H9 (cell line): ENCODE measurements around the gene ENO1. TPM values are rescaled to one million over a fixed set of nuclear protein-coding genes. Genes with fewer than 3 reads are reported as not detected.

ENCODE experiments used
- DNase-seq: peaks from one replicate; pipeline ENCODE4 v3.0.0-alpha.2; 2017
- H2AFZ ChIP-seq: one replicate; pipeline ENCODE4 v1.6.1; 2013; ENCODE audit warnings: mild to moderate bottlenecking, low read length, control low read depth, moderate library complexity
- H2AK5ac ChIP-seq: 2 replicates; pipeline ENCODE4 v1.6.1; 2013; ENCODE audit warnings: low read length, control low read depth, mixed read lengths; ENCODE audit not compliant: insufficient read length
- H2BK120ac ChIP-seq: one replicate; pipeline ENCODE4 v1.6.1; 2013; ENCODE audit warnings: low read depth, mild to moderate bottlenecking, low read length, control low read depth, inconsistent platforms; ENCODE audit not compliant: poor library complexity, severe bottlenecking
- H2BK12ac ChIP-seq: 2 replicates; pipeline ENCODE4 v1.6.1; 2013; ENCODE audit warnings: low read length, control low read depth, mixed read lengths, low read depth; ENCODE audit not compliant: insufficient read length
- H2BK15ac ChIP-seq: 2 replicates; pipeline ENCODE4 v1.6.1; 2013; ENCODE audit warnings: low read depth, low read length, control low read depth
- H2BK20ac ChIP-seq: one replicate; pipeline ENCODE4 v1.6.1; 2013; ENCODE audit warnings: low read depth, mild to moderate bottlenecking, low read length, control low read depth, inconsistent platforms; ENCODE audit not compliant: poor library complexity, severe bottlenecking
- H2BK5ac ChIP-seq: 2 replicates; pipeline ENCODE4 v1.6.1; 2013; ENCODE audit warnings: low read length, control low read depth, mixed read lengths; ENCODE audit not compliant: insufficient read length
- H3K14ac ChIP-seq: 2 replicates; pipeline ENCODE4 v1.6.1; 2013; ENCODE audit warnings: low read length, control low read depth; ENCODE audit not compliant: insufficient read depth
- H3K18ac ChIP-seq: 2 replicates; pipeline ENCODE4 v1.6.1; 2013; ENCODE audit warnings: low read depth, mild to moderate bottlenecking, mixed read lengths, low read length, control low read depth; ENCODE audit not compliant: insufficient read length
- H3K23ac ChIP-seq: 2 replicates; pipeline ENCODE4 v1.6.1; 2013; ENCODE audit warnings: low read length, control low read depth, mixed read lengths, low read depth; ENCODE audit not compliant: insufficient read length
- H3K23me2 ChIP-seq: 2 replicates; pipeline ENCODE4 v1.6.1; 2013; ENCODE audit warnings: low read depth, mild to moderate bottlenecking, mixed read lengths, low read length, control low read depth; ENCODE audit not compliant: insufficient read length, poor library complexity, severe bottlenecking
- H3K27ac ChIP-seq: 2 replicates; pipeline ENCODE4 v1.5.1; 2013; ENCODE audit warnings: low read length, control low read depth, mixed read lengths, low read depth; ENCODE audit not compliant: insufficient read length
- H3K27me3 ChIP-seq: 2 replicates; pipeline ENCODE4 v1.6.1; 2013; ENCODE audit warnings: low read length, control low read depth, inconsistent platforms; ENCODE audit not compliant: insufficient read depth
- H3K4ac ChIP-seq: 2 replicates; pipeline ENCODE4 v1.6.1; 2013; ENCODE audit warnings: low read depth, mild to moderate bottlenecking, control low read depth, inconsistent platforms, low read length, moderate library complexity
- H3K4me1 ChIP-seq: 2 replicates; pipeline ENCODE4 v1.6.1; 2013; ENCODE audit warnings: low read length, control low read depth, inconsistent platforms; ENCODE audit not compliant: insufficient read depth
- H3K4me2 ChIP-seq: 2 replicates; pipeline ENCODE4 v1.6.1; 2013; ENCODE audit warnings: low read length, control low read depth, mixed read lengths; ENCODE audit not compliant: insufficient read length, insufficient read depth
- H3K56ac ChIP-seq: 2 replicates; pipeline ENCODE4 v1.6.1; 2013; ENCODE audit warnings: low read depth, mild to moderate bottlenecking, mixed read lengths, low read length, control low read depth; ENCODE audit not compliant: insufficient read length
- H3K79me1 ChIP-seq: 2 replicates; pipeline ENCODE4 v1.6.1; 2013; ENCODE audit warnings: low read depth, mild to moderate bottlenecking, moderate library complexity, low read length, control low read depth, inconsistent platforms; ENCODE audit not compliant: insufficient read depth, poor library complexity, severe bottlenecking
- H3K79me2 ChIP-seq: 2 replicates; pipeline ENCODE4 v1.6.1; 2013; ENCODE audit warnings: low read length, control low read depth, inconsistent platforms; ENCODE audit not compliant: insufficient read depth
- H3K9ac ChIP-seq: 2 replicates; pipeline ENCODE4 v1.6.1; 2013; ENCODE audit warnings: low read length, control low read depth, mixed read lengths; ENCODE audit not compliant: insufficient read length; ENCODE audit errors: extremely low read depth
- H3K9me3 ChIP-seq: one replicate; pipeline ENCODE4 v1.6.1; 2013; ENCODE audit warnings: low read depth, low read length, inconsistent platforms; ENCODE audit not compliant: control insufficient read depth
- H3T11ph ChIP-seq: one replicate; pipeline ENCODE4 v1.6.1; 2013; ENCODE audit warnings: mild to moderate bottlenecking, low read length, control low read depth, inconsistent platforms
- H4K20me1 ChIP-seq: one replicate; pipeline ENCODE4 v1.6.1; 2013; ENCODE audit not compliant: control insufficient read depth, insufficient read length, insufficient read depth
- H4K5ac ChIP-seq: 2 replicates; pipeline ENCODE4 v1.6.1; 2013; ENCODE audit warnings: low read depth, mild to moderate bottlenecking, mixed read lengths, low read length, control low read depth; ENCODE audit not compliant: insufficient read length
- H4K8ac ChIP-seq: replicated peaks from 2 replicates; pipeline ENCODE4 v1.6.1; 2013; ENCODE audit warnings: low read length, control low read depth, mixed read lengths, low read depth; ENCODE audit not compliant: insufficient read length
- H4K91ac ChIP-seq: 2 replicates; pipeline ENCODE4 v1.6.1; 2013; ENCODE audit warnings: low read depth, mild to moderate bottlenecking, moderate library complexity, mixed read lengths, low read length, control low read depth; ENCODE audit not compliant: insufficient read length
- H3K27ac Mint-ChIP-seq, 3 experiments: 2 replicates in 2 of 3; 3 replicates in 1 of 3; pipeline ENCODE4 v1.8.0; 2020 to 2021; ENCODE audit warnings: mixed read lengths in 3 of 3, mild to moderate bottlenecking in 1 of 3, moderate library complexity in 1 of 3
- H3K27me3 Mint-ChIP-seq: 2 replicates; pipeline ENCODE4 v1.8.0; 2021; ENCODE audit warnings: low read depth, mild to moderate bottlenecking, moderate library complexity, mixed read lengths
- H3K36me3 Mint-ChIP-seq, 3 experiments: 2 replicates in 2 of 3; 3 replicates in 1 of 3; pipeline ENCODE4 v1.8.0; 2020 to 2021; ENCODE audit warnings: low read depth in 3 of 3, mixed read lengths in 3 of 3; ENCODE audit not compliant: insufficient read depth in 1 of 3
- H3K4me1 Mint-ChIP-seq, 2 experiments: 2 replicates each; pipeline ENCODE4 v1.8.0; 2020; ENCODE audit warnings: mixed read lengths in 2 of 2
- H3K4me3 Mint-ChIP-seq, 2 experiments: 2 replicates in 1 of 2; 3 replicates in 1 of 2; pipeline ENCODE4 v1.8.0; 2020 to 2021; ENCODE audit warnings: mild to moderate bottlenecking in 2 of 2, mixed read lengths in 2 of 2, moderate library complexity in 1 of 2
- H3K9me3 Mint-ChIP-seq, 2 experiments: 2 replicates in 1 of 2; 3 replicates in 1 of 2; pipeline ENCODE4 v1.8.0; 2020; ENCODE audit warnings: mild to moderate bottlenecking in 2 of 2, mixed read lengths in 2 of 2, moderate library complexity in 1 of 2
- CTCF ChIP-seq: fragments of 200-600 bp; sonication (generic); conservative IDR thresholded peaks from 3 replicates; pipeline ENCODE4 v1.8.0; 2021; ENCODE audit warnings: antibody characterized with exemption, mild to moderate bottlenecking
- WGBS: extraction: QIAGEN DNeasy Blood & Tissue Kit; methylation state at CpG from one replicate; pipeline ENCODE4 v1.1.7; 2013; ENCODE audit warnings: missing lambda C conversion rate, low lambda C conversion rate, mixed read lengths; ENCODE audit not compliant: insufficient read length; ENCODE audit errors: extremely low coverage; 5-methylcytosine and 5-hydroxymethylcytosine counted together
- total RNA-seq: library from RNA; stranded (reverse); gene quantifications from 2 replicates; pipeline ENCODE4 v1.2.1, GENCODE V29; 2021

ENO1 gene
- total RNA-seq, 1 experiment from 2014 or later, result 1,781 TPM

- no peak overlapping the region for H3K27ac ChIP-seq
- no peak overlapping the region for H2BK15ac ChIP-seq
- Mint-ChIP-seq H3K4me3 (no peak overlapping the region), H3K27ac (peak overlapping the region in 1 of 3 experiments; percentile 44; a peak in 1 of 7 replicates), H3K9me3 (peaks cover 6 to 11% of the 10 kb centered on the region in 2 experiments), H3K36me3 (peaks cover 6 to 15% (median 12%) of the 10 kb centered on the region in 3 experiments; a peak in 6 of 7 replicates), H3K4me1 (peaks cover 50 to 56% of the 10 kb centered on the region in 2 experiments), H3K27me3 (peaks cover 11% of the 10 kb centered on the region; the same call in 1 of the 2 replicates)
- H2BK5ac ChIP-seq, result no peak overlapping the region
- H4K5ac ChIP-seq, result no peak overlapping the region
- no peak overlapping the region for H3T11ph ChIP-seq
- no peak for TF ChIP-seq CTCF
- no peak overlapping the region for H2BK120ac ChIP-seq
- H2AK5ac ChIP-seq, result no peak overlapping the region
- H4K20me1 ChIP-seq, result no peaks in the 10 kb centered on the region
- H3K4ac ChIP-seq, result no peak overlapping the region
- no peak overlapping the region for H3K4me2 ChIP-seq
- H3K23me2 ChIP-seq, result no peaks in the 10 kb centered on the region
- no peaks in the 10 kb centered on the region; the same call in 1 of the 2 replicates for H3K4me1 ChIP-seq
- H3K18ac ChIP-seq, result no peak overlapping the region
- no CpG with 5 or more reads among the region's 6 CpGs for WGBS
- H2AFZ ChIP-seq, result no peak overlapping the region
- no peak overlapping the region for H2BK12ac ChIP-seq
- H4K91ac ChIP-seq, result no peak overlapping the region
- no peak overlapping the region for H3K9ac ChIP-seq
- no peak overlapping the region for H2BK20ac ChIP-seq
- no peak overlapping the region for H3K23ac ChIP-seq
- H4K8ac ChIP-seq, result no peak overlapping the region
- H3K9me3 ChIP-seq, result no peaks in the 10 kb centered on the region
- H3K14ac ChIP-seq, result no peak overlapping the region
- H3K56ac ChIP-seq, result no peak overlapping the region
- H3K27me3 ChIP-seq, result no peaks in the 10 kb centered on the region
- no peak for DNase-seq
- H3K79me1 ChIP-seq, result no peaks in the 10 kb centered on the region
- no peaks in the 10 kb centered on the region for H3K79me2 ChIP-seq
Measured at GRCh38 chr1:8910914-8911313, 32.4 kb upstream of the ENO1 start.
